Esophagus muscularis mucosa (tissue), 4 donors: ENCODE measurements around the gene TRAPPC4.

Experiments used
- EP300 ChIP-seq: sonication (generic); formaldehyde crosslinking; IDR thresholded peaks from one replicate; pipeline ENCODE4 v1.6.1; 2017; ENCODE audit warnings: antibody characterized with exemption
- POLR2A ChIP-seq: fragments of 450-650 bp; IDR thresholded peaks from one replicate; pipeline ENCODE4 v1.6.1; 2017; ENCODE audit warnings: antibody characterized with exemption, moderate library complexity, mild to moderate bottlenecking, low read depth
- TF ChIP-seq, protein P1 (sequence below), 3 experiments: fragments of 200-600 bp in 2 of 3; fragments of 450-650 bp in 1 of 3; sonication (generic) in 2 of 3; IDR thresholded peaks; one replicate each; pipeline ENCODE4 v1.5.1; 2017 to 2019; ENCODE audit warnings: antibody characterized with exemption in 3 of 3, mild to moderate bottlenecking in 2 of 3, moderate library complexity in 1 of 3

DNA sequence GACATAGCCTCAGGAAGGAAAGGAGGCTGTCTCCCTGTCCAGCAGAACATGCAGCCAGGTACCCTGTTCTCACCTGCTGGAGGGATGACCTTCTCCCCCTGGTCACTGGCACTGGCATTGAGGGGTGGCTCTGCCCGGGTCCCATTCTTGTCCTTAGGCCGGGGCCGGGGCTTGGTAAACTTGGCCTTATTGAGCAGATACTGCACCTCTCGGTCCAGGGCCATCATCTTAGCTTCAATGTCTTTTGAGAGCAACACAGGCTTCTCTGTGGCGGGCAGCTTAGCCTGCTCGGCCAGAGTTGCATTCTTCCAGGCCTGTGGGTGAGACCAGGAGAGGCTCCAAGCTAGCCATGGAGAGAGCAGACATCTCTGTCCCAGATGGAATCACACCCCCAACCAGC, 27.9 kb downstream of the TRAPPC4 start:
- TF ChIP-seq, protein P1, sequence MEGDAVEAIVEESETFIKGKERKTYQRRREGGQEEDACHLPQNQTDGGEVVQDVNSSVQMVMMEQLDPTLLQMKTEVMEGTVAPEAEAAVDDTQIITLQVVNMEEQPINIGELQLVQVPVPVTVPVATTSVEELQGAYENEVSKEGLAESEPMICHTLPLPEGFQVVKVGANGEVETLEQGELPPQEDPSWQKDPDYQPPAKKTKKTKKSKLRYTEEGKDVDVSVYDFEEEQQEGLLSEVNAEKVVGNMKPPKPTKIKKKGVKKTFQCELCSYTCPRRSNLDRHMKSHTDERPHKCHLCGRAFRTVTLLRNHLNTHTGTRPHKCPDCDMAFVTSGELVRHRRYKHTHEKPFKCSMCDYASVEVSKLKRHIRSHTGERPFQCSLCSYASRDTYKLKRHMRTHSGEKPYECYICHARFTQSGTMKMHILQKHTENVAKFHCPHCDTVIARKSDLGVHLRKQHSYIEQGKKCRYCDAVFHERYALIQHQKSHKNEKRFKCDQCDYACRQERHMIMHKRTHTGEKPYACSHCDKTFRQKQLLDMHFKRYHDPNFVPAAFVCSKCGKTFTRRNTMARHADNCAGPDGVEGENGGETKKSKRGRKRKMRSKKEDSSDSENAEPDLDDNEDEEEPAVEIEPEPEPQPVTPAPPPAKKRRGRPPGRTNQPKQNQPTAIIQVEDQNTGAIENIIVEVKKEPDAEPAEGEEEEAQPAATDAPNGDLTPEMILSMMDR (IDR thresholded peaks at IDR 0.05): no peak
- TF ChIP-seq POLR2A (no peak), EP300 (no peak)
